Liver (tissue), 3 donors: Measurements from ENCODE around the gene SNX33.

Experiments
- ATF3 ChIP-seq: IDR thresholded peaks from 2 replicates; pipeline ENCODE4 v1.6.1; 2016; ENCODE audit warnings: antibody characterized with exemption
- CTCF ChIP-seq: fragments of 150-350 bp; IDR thresholded peaks from 2 replicates; pipeline ENCODE4 v1.5.1; 2017; ENCODE audit warnings: improper control_type of control experiment, low read depth, low read length; ENCODE audit not compliant: missing input control
- JUND ChIP-seq, 2 donors: IDR thresholded peaks; 2 replicates each; pipeline ENCODE4 v1.6.1; 2016; ENCODE audit warnings: antibody characterized with exemption in 2 of 2
- MAX ChIP-seq: IDR thresholded peaks from 2 replicates; pipeline ENCODE4 v1.6.1; 2016; ENCODE audit warnings: antibody characterized with exemption
- RAD21 ChIP-seq, 2 donors: IDR thresholded peaks; 2 replicates each; pipeline ENCODE4 v1.6.1; 2016; ENCODE audit warnings: antibody characterized with exemption in 2 of 2, mild to moderate bottlenecking in 2 of 2
- REST ChIP-seq: IDR thresholded peaks from 2 replicates; pipeline ENCODE4 v1.6.1; 2016; ENCODE audit warnings: antibody characterized with exemption, mild to moderate bottlenecking
- SP1 ChIP-seq: IDR thresholded peaks from 2 replicates; pipeline ENCODE4 v1.6.1; 2018; ENCODE audit warnings: antibody characterized with exemption, mild to moderate bottlenecking
- TAF1 ChIP-seq: conservative IDR thresholded peaks from 2 replicates; pipeline ENCODE4 v1.6.1; 2016; ENCODE audit warnings: antibody characterized with exemption, mild to moderate bottlenecking
- YY1 ChIP-seq: IDR thresholded peaks from 2 replicates; pipeline ENCODE4 v1.6.1; 2016; ENCODE audit warnings: antibody characterized with exemption, mild to moderate bottlenecking
- donor health status: healthy.
- donor health status: healthy.

- TF ChIP-seq CTCF: no peak
- no peak for TF ChIP-seq SP1
- no peak for TF ChIP-seq REST
- no peak for TF ChIP-seq YY1
- TF ChIP-seq ATF3: no peak
- TF ChIP-seq JUND (IDR thresholded peaks at IDR 0.05): no peak
- TF ChIP-seq MAX: no peak
- no peak for TF ChIP-seq TAF1
- TF ChIP-seq RAD21 (IDR thresholded peaks at IDR 0.05): no peak
These were observed 46.0 kb downstream of the SNX33 start for GRCh38 chr15:75693501-75694240.
